HEK293 (cell line): Measurements from ENCODE around the gene LRBA.

Experiments
- CTCF ChIA-PET: fragments of 350-600 bp; formaldehyde crosslinking; extraction: SDS; loops from one replicate; lab custom pipeline; 2021; ENCODE audit warnings: antibody characterized with exemption; lab: Yijun Ruan, JAX
- POLR2A ChIA-PET: fragments of 300-600 bp; formaldehyde crosslinking; extraction: SDS; loops from one replicate; lab custom pipeline; 2020; ENCODE audit warnings: antibody characterized with exemption, inconsistent platforms; lab: Yijun Ruan, JAX
- H3K27ac ChIP-seq: fragments of 200-500 bp; sonication (Bioruptor generic); 2 replicates; pipeline ENCODE4 v1.5.1; 2014; ENCODE audit warnings: low read depth, low read length, control low read depth, inconsistent platforms; ENCODE audit errors: extremely low read depth
- H3K36me3 ChIP-seq, 2 experiments: fragments of 200-500 bp in 1 of 2; sonication (Bioruptor generic) in 1 of 2; 1 replicate in 1 of 2; 2 replicates in 1 of 2; pipeline ENCODE4 v1.5.1; 2014 to 2017; ENCODE audit warnings: inconsistent platforms in 2 of 2, low read length in 2 of 2; ENCODE audit not compliant: control insufficient read depth in 2 of 2, insufficient read depth in 1 of 2
- H3K4me1 ChIP-seq: fragments of 200-500 bp; sonication (Bioruptor generic); 2 replicates; pipeline ENCODE4 v1.5.1; 2014; ENCODE audit warnings: mild to moderate bottlenecking, low read length, inconsistent platforms; ENCODE audit not compliant: control insufficient read depth, insufficient read depth
- H3K4me3 ChIP-seq: 2 replicates; pipeline ENCODE4 v1.5.1; 2011; ENCODE audit warnings: low read depth, mild to moderate bottlenecking, control low read depth, low read length, moderate library complexity
- H3K9me3 ChIP-seq: fragments of 200-500 bp; sonication (Bioruptor generic); 2 replicates; pipeline ENCODE4 v1.5.1; 2014; ENCODE audit warnings: low read depth, low read length, inconsistent platforms; ENCODE audit not compliant: control insufficient read depth, insufficient read depth
- BCL11A ChIP-seq: fragments of 450-650 bp; formaldehyde crosslinking; IDR thresholded peaks from 2 replicates; pipeline ENCODE4 v1.5.1; 2016; ENCODE audit warnings: low read depth, missing biosample characterization, missing genetic modification characterization
- GLI2 ChIP-seq: fragments of 450-650 bp; formaldehyde crosslinking; IDR thresholded peaks from 2 replicates; pipeline ENCODE4; 2017; ENCODE audit warnings: missing biosample characterization, missing genetic modification characterization, low read depth, borderline replicate concordance
- KLF16 ChIP-seq: fragments of 450-650 bp; formaldehyde crosslinking; IDR thresholded peaks from 2 replicates; pipeline ENCODE4 v1.5.1; 2017; ENCODE audit warnings: missing biosample characterization, missing genetic modification characterization
- SCRT2 ChIP-seq: fragments of 450-650 bp; formaldehyde crosslinking; IDR thresholded peaks from 2 replicates; pipeline ENCODE4 v1.5.1; 2016; ENCODE audit warnings: missing biosample characterization, missing genetic modification characterization
- TRIM28 ChIP-seq: IDR thresholded peaks from 2 replicates; pipeline ENCODE4 v1.6.1; 2011; ENCODE audit warnings: low read length, control low read depth, borderline replicate concordance
- TSHZ1 ChIP-seq: fragments of 450-650 bp; formaldehyde crosslinking; IDR thresholded peaks from 2 replicates; pipeline ENCODE4 v1.5.1; 2016; ENCODE audit warnings: missing biosample characterization, missing genetic modification characterization, borderline replicate concordance
- WT1 ChIP-seq: fragments of 450-650 bp; formaldehyde crosslinking; IDR thresholded peaks from 2 replicates; pipeline ENCODE4 v1.5.1; 2016; ENCODE audit warnings: missing biosample characterization, missing genetic modification characterization
- YY1 ChIP-seq: fragments of 450-650 bp; formaldehyde crosslinking; IDR thresholded peaks from 2 replicates; pipeline ENCODE4 v1.5.1; 2018; ENCODE audit warnings: missing biosample characterization, missing genetic modification characterization
- ZNF10 ChIP-seq: fragments of 450-650 bp; formaldehyde crosslinking; IDR thresholded peaks from 2 replicates; pipeline ENCODE4 v1.5.1; 2017; ENCODE audit warnings: missing biosample characterization, missing genetic modification characterization
- ZNF138 ChIP-seq: fragments of 450-650 bp; formaldehyde crosslinking; IDR thresholded peaks from 2 replicates; pipeline ENCODE4 v1.5.1; 2016; ENCODE audit warnings: missing biosample characterization, missing genetic modification characterization, borderline replicate concordance
- ZNF140 ChIP-seq: fragments of 450-650 bp; formaldehyde crosslinking; IDR thresholded peaks from 2 replicates; pipeline ENCODE4 v1.5.1; 2016; ENCODE audit warnings: missing biosample characterization, missing genetic modification characterization
- ZNF169 ChIP-seq: fragments of 450-650 bp; formaldehyde crosslinking; IDR thresholded peaks from 2 replicates; pipeline ENCODE4 v1.5.1; 2016; ENCODE audit warnings: missing biosample characterization, missing genetic modification characterization
- ZNF19 ChIP-seq: fragments of 450-650 bp; formaldehyde crosslinking; IDR thresholded peaks from 2 replicates; pipeline ENCODE4; 2016; ENCODE audit warnings: missing biosample characterization, missing genetic modification characterization, low read depth
- ZNF214 ChIP-seq: fragments of 450-650 bp; formaldehyde crosslinking; IDR thresholded peaks from 2 replicates; pipeline ENCODE4 v1.5.1; 2017; ENCODE audit warnings: missing biosample characterization, mild to moderate bottlenecking, missing genetic modification characterization, borderline replicate concordance
- ZNF239 ChIP-seq: fragments of 450-650 bp; formaldehyde crosslinking; IDR thresholded peaks from 2 replicates; pipeline ENCODE4 v1.5.1; 2016; ENCODE audit warnings: missing biosample characterization, missing genetic modification characterization
- ZNF24 ChIP-seq: fragments of 450-650 bp; formaldehyde crosslinking; IDR thresholded peaks from 2 replicates; pipeline ENCODE4 v1.5.1; 2016; ENCODE audit warnings: missing biosample characterization, missing genetic modification characterization
- ZNF335 ChIP-seq: fragments of 450-650 bp; formaldehyde crosslinking; conservative IDR thresholded peaks from 2 replicates; pipeline ENCODE4 v1.5.1; 2016; ENCODE audit warnings: missing biosample characterization, missing genetic modification characterization
- ZNF362 ChIP-seq: fragments of 450-650 bp; formaldehyde crosslinking; IDR thresholded peaks from 2 replicates; pipeline ENCODE4 v1.5.1; 2016; ENCODE audit warnings: missing biosample characterization, missing genetic modification characterization
- ZNF423 ChIP-seq: fragments of 450-650 bp; formaldehyde crosslinking; IDR thresholded peaks from 2 replicates; pipeline ENCODE4 v1.5.1; 2016; ENCODE audit warnings: missing biosample characterization, missing genetic modification characterization
- ZNF473 ChIP-seq: fragments of 450-650 bp; formaldehyde crosslinking; IDR thresholded peaks from 2 replicates; pipeline ENCODE4 v1.5.1; 2017; ENCODE audit warnings: missing biosample characterization, missing genetic modification characterization
- ZNF513 ChIP-seq: fragments of 450-650 bp; IDR thresholded peaks from 2 replicates; pipeline ENCODE4 v1.5.1; 2018; ENCODE audit warnings: missing biosample characterization, missing genetic modification characterization
- ZNF521 ChIP-seq: fragments of 450-650 bp; formaldehyde crosslinking; IDR thresholded peaks from 2 replicates; pipeline ENCODE4 v1.5.1; 2017; ENCODE audit warnings: missing biosample characterization, mild to moderate bottlenecking, missing genetic modification characterization
- ZNF558 ChIP-seq: fragments of 450-650 bp; formaldehyde crosslinking; IDR thresholded peaks from 2 replicates; pipeline ENCODE4 v1.5.1; 2016; ENCODE audit warnings: missing biosample characterization, missing genetic modification characterization
- ZNF585B ChIP-seq: fragments of 450-650 bp; formaldehyde crosslinking; IDR thresholded peaks from 2 replicates; pipeline ENCODE4 v1.5.1; 2016; ENCODE audit warnings: missing biosample characterization, missing genetic modification characterization
- ZNF600 ChIP-seq: fragments of 450-650 bp; formaldehyde crosslinking; IDR thresholded peaks from 2 replicates; pipeline ENCODE4 v1.5.1; 2016; ENCODE audit warnings: missing biosample characterization, missing genetic modification characterization
- ZNF645 ChIP-seq: fragments of 450-650 bp; formaldehyde crosslinking; IDR thresholded peaks from 2 replicates; pipeline ENCODE4; 2016; ENCODE audit warnings: missing biosample characterization, missing genetic modification characterization
- ZNF768 ChIP-seq: fragments of 450-650 bp; formaldehyde crosslinking; IDR thresholded peaks from 2 replicates; pipeline ENCODE4 v1.5.1; 2018; ENCODE audit warnings: missing biosample characterization, mild to moderate bottlenecking, missing genetic modification characterization
- ZNF837 ChIP-seq: fragments of 450-650 bp; formaldehyde crosslinking; IDR thresholded peaks from 2 replicates; pipeline ENCODE4 v1.5.1; 2016; ENCODE audit warnings: missing biosample characterization, missing genetic modification characterization

Gene LRBA

GRCh38 chr4:150258569-150258968 is 756.5 kb downstream of the LRBA start:
- no peak overlapping the region for H3K27ac ChIP-seq
- ChIA-PET POLR2A (no interaction called here), CTCF (interaction anchor here (1.0 kb wide), 1 partner anchor 15 kb away, joined by 4 read pairs; no protein-coding TSS in a partner anchor)
- TF ChIP-seq TSHZ1 (tag by site-specific recombination) (no peak), GLI2 (no peak), ZNF600 (tag by site-specific recombination) (no peak), ZNF521 (tag by site-specific recombination) (no peak), ZNF645 (no peak), ZNF239 (no peak), ZNF19 (tag by site-specific recombination) (no peak), ZNF140 (tag by site-specific recombination) (no peak), ZNF362 (tag by site-specific recombination) (no peak), ZNF768 (tag by site-specific recombination) (no peak), KLF16 (tag by site-specific recombination) (no peak), YY1 (tag by site-specific recombination) (no peak), ZNF473 (no peak), ZNF24 (tag by site-specific recombination) (no peak), ZNF10 (tag by site-specific recombination) (no peak), ZNF558 (tag by site-specific recombination) (no peak)
- peaks cover 0 to 21% of the 10 kb centered on the region in 2 experiments; a peak in 1 of 3 replicates for H3K36me3 ChIP-seq
- no peak overlapping the region for H3K4me3 ChIP-seq
- no peaks in the 10 kb centered on the region for H3K9me3 ChIP-seq
- H3K4me1 ChIP-seq: no peaks in the 10 kb centered on the region

- H3K4me1 ChIP-seq: no peaks in the 10 kb centered on the region
- no peak overlapping the region for H3K4me3 ChIP-seq
- ChIA-PET CTCF (no interaction called here), POLR2A (no interaction called here)
- H3K36me3 ChIP-seq: peaks cover 0 to 24% of the 10 kb centered on the region in 2 experiments; a peak in 1 of 3 replicates
- no peaks in the 10 kb centered on the region for H3K9me3 ChIP-seq
- no peak overlapping the region for H3K27ac ChIP-seq
- TF ChIP-seq SCRT2 (tag by site-specific recombination) (no peak), ZNF169 (tag by site-specific recombination) (no peak), WT1 (tag by site-specific recombination) (no peak), ZNF362 (tag by site-specific recombination) (no peak), ZNF423 (tag by site-specific recombination) (no peak), ZNF837 (tag by site-specific recombination) (no peak), ZNF513 (tag by site-specific recombination) (no peak), ZNF214 (no peak), BCL11A (tag by site-specific recombination) (no peak), ZNF335 (tag by site-specific recombination) (no peak), ZNF138 (no peak), YY1 (tag by site-specific recombination) (no peak), TRIM28 (no peak), ZNF585B (tag by site-specific recombination) (no peak)
These were observed 758.0 kb downstream of the LRBA start for GRCh38 chr4:150256841-150257730.
